Epithelial cell of proximal tubule (primary cell): ENCODE measurements around the gene XPNPEP3. TPM values are rescaled to one million over a fixed set of nuclear protein-coding genes. Genes with fewer than 3 reads are reported as not detected.
A peak's percentile ranks its signal among the peaks of the same experiment; 100 is the strongest.
"Not testable (repeated sequence)": the region's sequence is repeated elsewhere in the genome, so short reads cannot be mapped to it uniquely, and the experiment has no call there.

Experiments
- DNase-seq: peaks from one replicate; pipeline ENCODE4 v3.0.0-alpha.2; 2011; ENCODE audit warnings: low read depth
- H3K4me3 ChIP-seq: 2 replicates; pipeline ENCODE4 v1.5.1; 2011; ENCODE audit warnings: low read depth, mild to moderate bottlenecking, low read length
- CTCF ChIP-seq: conservative IDR thresholded peaks from 2 replicates; pipeline ENCODE4 v1.5.1; 2012; ENCODE audit warnings: low read depth, mild to moderate bottlenecking, low read length
- total RNA-seq: library from RNA; depleted of rRNA; stranded (reverse); fragments of >200 nt; gene quantifications from 2 replicates; pipeline ENCODE4 v1.2.3, GENCODE V29; 2015

Gene XPNPEP3
- total RNA-seq, 1 donor from 2014 or later = 9.1 TPM

- H3K4me3 ChIP-seq = peak overlapping the region; percentile 99
- TF ChIP-seq CTCF = no peak
- DNase-seq = no peak
Observed at GRCh38 chr22:40819599-40820140, 37.3 kb upstream of the XPNPEP3 start.

GRCh38 chr22:40823426-40823825 is 33.5 kb upstream of the XPNPEP3 start:
- no peak overlapping the region for H3K4me3 ChIP-seq
- DNase-seq = no peak
- no peak for TF ChIP-seq CTCF

GRCh38 chr22:40826292-40826691 is 30.7 kb upstream of the XPNPEP3 start:
- not testable (repeated sequence) for DNase-seq, H3K4me3 ChIP-seq

GRCh38 chr22:40826984-40827741 is 29.8 kb upstream of the XPNPEP3 start:
- DNase-seq = no peak
- TF ChIP-seq CTCF = no peak
- no peak overlapping the region for H3K4me3 ChIP-seq

GRCh38 chr22:40829131-40829530 is 27.8 kb upstream of the XPNPEP3 start:
- TF ChIP-seq CTCF = no peak
- H3K4me3 ChIP-seq = no peak overlapping the region
- DNase-seq = no peak

- no peak overlapping the region for H3K4me3 ChIP-seq
- no peak for DNase-seq
- no peak for TF ChIP-seq CTCF
Observed at GRCh38 chr22:40834619-40835018, 22.3 kb upstream of the XPNPEP3 start.

- no peak overlapping the region for H3K4me3 ChIP-seq
Observed at GRCh38 chr22:40838486-40838885, 18.5 kb upstream of the XPNPEP3 start.

More at GRCh38 chr22:40838486-40838885, 18.5 kb upstream of the XPNPEP3 start:
- DNase-seq = no peak
- no peak for TF ChIP-seq CTCF
